Activated T-cell treated with anti-CD3 and anti-CD28 coated beads, Interleukin-2, amount 50 U/mL, for 4 hours (primary cell): Measurements from ENCODE around the gene ATP6V0B. TPM values are rescaled to one million over a fixed set of nuclear protein-coding genes. Genes with fewer than 3 reads are reported as not detected.

ENCODE experiments used
- ATAC-seq, 2 donors: fragments of 200-7000 bp; cut with Tn5 transposase; one replicate each; pipeline ENCODE4 v1.10.0; 2021
- DNase-seq: peaks from one replicate; pipeline ENCODE4 v3.0.0-alpha.2; 2020
- H3K27me3 Mint-ChIP-seq: one replicate; pipeline ENCODE4 v1.8.0; 2021; ENCODE audit warnings: low read depth, mixed read lengths
- H3K36me3 Mint-ChIP-seq: one replicate; pipeline ENCODE4 v1.8.0; 2022; ENCODE audit warnings: mixed read lengths; ENCODE audit not compliant: insufficient read depth
- H3K4me1 Mint-ChIP-seq: one replicate; pipeline ENCODE4 v1.8.0; 2021; ENCODE audit warnings: low read depth, mixed read lengths
- H3K4me3 Mint-ChIP-seq: one replicate; pipeline ENCODE4 v1.8.0; 2021; ENCODE audit warnings: mild to moderate bottlenecking, moderate library complexity, mixed read lengths
- H3K9me3 Mint-ChIP-seq: one replicate; pipeline ENCODE4 v1.8.0; 2021; ENCODE audit warnings: mixed read lengths
- total RNA-seq, 3 donors: library from RNA; stranded (reverse); gene quantifications; one replicate each; pipeline ENCODE4 v1.2.1, GENCODE V29; 2021

Gene ATP6V0B
- total RNA-seq, 3 donors from 2014 or later: 202 to 210 (median 209) TPM

- Mint-ChIP-seq H3K4me1 (peaks cover 17% of the 10 kb centered on the region), H3K36me3 (peaks cover 8% of the 10 kb centered on the region), H3K9me3 (no peaks in the 10 kb centered on the region), H3K27me3 (no peaks in the 10 kb centered on the region), H3K4me3 (no peak overlapping the region)
- DNase-seq: no peak
- ATAC-seq: no peak
Observed at GRCh38 chr1:44024903-44025525, 50.3 kb downstream of the ATP6V0B start.

GRCh38 chr1:44025816-44026215 lies 51.1 kb downstream of the ATP6V0B start:
- no peak for DNase-seq

GRCh38 chr1:44027320-44027719 lies 52.6 kb downstream of the ATP6V0B start:
- peaks cover 8% of the 10 kb centered on the region for H3K36me3 Mint-ChIP-seq
- no peak overlapping the region for H3K4me3 Mint-ChIP-seq
- H3K27me3 Mint-ChIP-seq: no peaks in the 10 kb centered on the region
- no peaks in the 10 kb centered on the region for H3K9me3 Mint-ChIP-seq
- no peak for DNase-seq
- peaks cover 21% of the 10 kb centered on the region for H3K4me1 Mint-ChIP-seq
- ATAC-seq: no peak

More at GRCh38 chr1:44025816-44026215, 51.1 kb downstream of the ATP6V0B start:
- Mint-ChIP-seq H3K4me3 (no peak overlapping the region), H3K36me3 (peaks cover 8% of the 10 kb centered on the region), H3K4me1 (peaks cover 17% of the 10 kb centered on the region), H3K9me3 (no peaks in the 10 kb centered on the region), H3K27me3 (no peaks in the 10 kb centered on the region)
- no peak for ATAC-seq

Other genes with a start within 250 kb of the ATP6V0B start
- gene ARTN, start 41.2 kb upstream of the ATP6V0B start, total RNA-seq: under 1 TPM; 0.33 to 0.45 (median 0.40) TPM
- 10 to 100 TPM; 27.5 to 31.9 (median 28.2) TPM for gene IPO13, start 28.0 kb upstream of the ATP6V0B start, total RNA-seq
- gene DPH2, start 5.0 kb upstream of the ATP6V0B start, total RNA-seq: 100 to 1,000 TPM; 128 to 151 (median 145) TPM
- 10 to 100 TPM; 32.1 to 35.1 (median 33.7) TPM for gene B4GALT2, start 4.2 kb downstream of the ATP6V0B start, total RNA-seq
- 1 to 10 TPM; 1.0 to 1.8 (median 1.2) TPM for gene CCDC24, start 16.6 kb downstream of the ATP6V0B start, total RNA-seq
- 10 to 100 TPM; 14.3 to 25.0 (median 18.3) TPM for gene SLC6A9, start 56.5 kb downstream of the ATP6V0B start, total RNA-seq
- not detected for gene KLF17, start 143.9 kb downstream of the ATP6V0B start, total RNA-seq
- not detected for gene KLF18, start 166.7 kb downstream of the ATP6V0B start, total RNA-seq
- gene DMAP1, start 238.5 kb downstream of the ATP6V0B start, total RNA-seq: 10 to 100 TPM; 40.4 to 50.5 (median 43.2) TPM